KOPT-K1 (cell line): ENCODE results near the gene FXYD3.
A peak's percentile ranks its signal among the peaks of the same experiment; 100 is the strongest.

Experiments used
- H3K27ac ChIP-seq: fragments of 200-600 bp; sonication (generic); 2 replicates; pipeline ENCODE4 v1.5.1; 2016; ENCODE audit warnings: antibody characterized with exemption, mild to moderate bottlenecking, low read depth, low read length; ENCODE audit not compliant: poor library complexity, severe bottlenecking
- H3K36me3 ChIP-seq: fragments of 200-600 bp; sonication (generic); 2 replicates; pipeline ENCODE4 v1.5.1; 2017; ENCODE audit warnings: antibody characterized with exemption, mild to moderate bottlenecking, low read length, moderate library complexity; ENCODE audit not compliant: insufficient read depth
- H3K9me3 ChIP-seq: fragments of 200-600 bp; sonication (generic); 2 replicates; pipeline ENCODE4 v1.5.1; 2017; ENCODE audit warnings: antibody characterized with exemption, low read length, mild to moderate bottlenecking; ENCODE audit not compliant: insufficient read depth, poor library complexity, severe bottlenecking

FXYD3 gene

GRCh38 chr19:35162471-35163326 is 47.1 kb downstream of the FXYD3 start:
- Histone ChIP-seq H3K36me3 (peaks cover 94% of the 10 kb centered on the region), H3K27ac (no peak overlapping the region), H3K9me3 (peaks cover 57% of the 10 kb centered on the region)

DNA sequence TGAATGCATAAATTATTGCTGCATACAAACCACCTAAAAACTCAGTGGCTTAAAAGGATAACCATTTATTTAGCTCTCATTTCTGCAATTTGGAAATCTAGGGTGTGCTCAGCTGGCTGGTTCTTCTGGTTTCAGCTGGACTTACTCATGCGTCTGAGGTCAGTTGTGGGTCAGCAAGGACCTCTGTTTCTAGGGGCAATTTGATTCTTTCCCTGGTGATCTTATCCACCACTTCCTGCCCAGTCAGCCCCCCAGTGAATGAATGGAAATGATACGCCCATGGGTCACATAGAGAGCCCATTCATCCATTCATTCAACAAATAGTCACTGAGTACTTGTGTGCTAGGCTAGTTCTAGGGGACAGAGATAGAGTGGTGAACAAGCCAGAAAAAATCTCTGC is 48.8 kb downstream of the FXYD3 start:
- Histone ChIP-seq H3K9me3 (peaks cover 57% of the 10 kb centered on the region), H3K36me3 (peaks cover 90% of the 10 kb centered on the region), H3K27ac (no peak overlapping the region)

DNA sequence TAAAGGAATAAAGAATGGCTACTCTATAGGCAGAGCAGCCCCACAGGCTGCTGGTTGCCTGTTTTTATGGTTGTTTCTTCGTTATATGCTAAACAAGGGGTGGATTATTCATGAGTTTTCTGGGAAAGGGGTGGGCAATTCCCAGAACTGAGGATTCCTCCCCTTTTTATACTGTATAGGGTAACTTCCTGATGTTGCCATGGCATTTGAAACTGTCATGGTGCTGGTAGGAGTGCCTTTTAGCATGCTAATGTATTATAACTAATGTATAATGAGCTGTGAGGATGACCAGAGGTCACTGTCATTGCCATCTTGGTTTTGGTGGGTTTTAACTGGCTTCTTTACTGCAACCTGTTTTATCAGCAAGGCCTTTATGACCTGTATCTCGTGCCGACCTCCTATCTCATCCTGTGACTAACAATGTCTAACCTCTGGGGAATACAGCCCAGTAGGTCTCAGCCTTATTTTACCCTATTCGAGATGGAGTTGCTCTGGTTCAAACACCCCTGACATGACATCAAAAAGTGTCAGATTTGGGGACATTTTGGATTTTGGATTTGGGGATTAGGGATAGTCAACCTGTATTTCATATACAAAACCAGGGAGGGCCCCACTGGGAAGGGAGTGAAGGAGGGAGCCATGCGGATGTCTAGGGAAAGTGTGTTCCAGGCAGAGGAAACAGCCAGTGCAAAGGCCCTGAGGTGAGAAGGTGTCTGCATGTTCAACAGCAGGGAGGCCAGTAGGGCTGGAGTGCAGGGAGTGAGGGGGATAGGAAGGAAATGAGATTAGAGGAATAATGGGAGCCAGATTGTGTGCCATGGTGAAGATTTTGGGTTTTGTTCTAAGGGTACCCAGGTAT is 49.8 kb downstream of the FXYD3 start:
- Histone ChIP-seq H3K27ac (no peak overlapping the region), H3K36me3 (peaks cover 90% of the 10 kb centered on the region), H3K9me3 (peaks cover 57% of the 10 kb centered on the region)

- peaks cover 83% of the 10 kb centered on the region for H3K36me3 ChIP-seq
- peak overlapping the region; percentile 80 for H3K27ac ChIP-seq
- peaks cover 52% of the 10 kb centered on the region for H3K9me3 ChIP-seq
Measured at GRCh38 chr19:35166100-35167063, 50.8 kb downstream of the FXYD3 start.

- Histone ChIP-seq H3K36me3 (peaks cover 72% of the 10 kb centered on the region), H3K27ac (peak overlapping the region; percentile 80), H3K9me3 (peaks cover 41% of the 10 kb centered on the region)
Measured at GRCh38 chr19:35167251-35168119, 51.9 kb downstream of the FXYD3 start.

GRCh38 chr19:35168196-35168595 is 52.6 kb downstream of the FXYD3 start:
- Histone ChIP-seq H3K9me3 (peaks cover 34% of the 10 kb centered on the region), H3K36me3 (peaks cover 65% of the 10 kb centered on the region), H3K27ac (peak overlapping the region; percentile 80)

GRCh38 chr19:35169221-35169995 is 53.8 kb downstream of the FXYD3 start:
- peaks cover 53% of the 10 kb centered on the region for H3K36me3 ChIP-seq
- peaks cover 24% of the 10 kb centered on the region for H3K9me3 ChIP-seq
- no peak overlapping the region for H3K27ac ChIP-seq

DNA sequence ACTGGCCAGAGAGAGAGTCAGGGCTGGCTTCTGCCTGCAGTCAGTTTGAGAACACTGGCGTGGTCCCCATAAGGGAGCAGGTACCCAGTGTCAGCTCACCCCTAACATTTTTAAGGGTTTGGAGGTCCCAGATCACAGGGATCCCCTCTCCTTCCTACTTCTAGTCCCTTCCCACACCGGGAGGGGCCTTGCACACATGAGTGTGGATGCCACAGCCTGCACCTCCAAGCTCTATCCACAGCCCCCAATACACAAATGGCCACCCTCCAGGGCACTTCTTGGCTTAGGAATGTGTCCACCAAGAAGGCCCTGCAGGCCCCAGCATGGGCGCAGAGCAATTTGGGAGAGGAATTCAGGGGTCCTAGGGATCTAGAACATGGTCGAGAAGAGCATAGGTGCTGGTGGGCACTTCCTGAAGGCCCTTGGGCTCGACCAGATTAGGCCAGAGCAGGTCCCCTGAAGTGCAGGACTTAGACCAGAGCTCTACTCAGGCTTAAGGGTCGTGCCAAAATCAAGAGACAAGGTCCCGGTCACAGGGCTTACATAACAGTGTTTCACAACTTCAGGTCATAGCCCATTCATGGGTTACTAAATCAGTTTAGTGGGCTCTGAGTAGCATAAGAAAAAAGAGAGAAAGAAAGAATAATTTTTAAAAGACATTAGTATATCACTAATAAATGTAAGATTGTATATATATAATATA is 54.9 kb downstream of the FXYD3 start:
- H3K36me3 ChIP-seq, result peaks cover 42% of the 10 kb centered on the region
- H3K27ac ChIP-seq, result no peak overlapping the region
- H3K9me3 ChIP-seq, result peaks cover 13% of the 10 kb centered on the region

DNA sequence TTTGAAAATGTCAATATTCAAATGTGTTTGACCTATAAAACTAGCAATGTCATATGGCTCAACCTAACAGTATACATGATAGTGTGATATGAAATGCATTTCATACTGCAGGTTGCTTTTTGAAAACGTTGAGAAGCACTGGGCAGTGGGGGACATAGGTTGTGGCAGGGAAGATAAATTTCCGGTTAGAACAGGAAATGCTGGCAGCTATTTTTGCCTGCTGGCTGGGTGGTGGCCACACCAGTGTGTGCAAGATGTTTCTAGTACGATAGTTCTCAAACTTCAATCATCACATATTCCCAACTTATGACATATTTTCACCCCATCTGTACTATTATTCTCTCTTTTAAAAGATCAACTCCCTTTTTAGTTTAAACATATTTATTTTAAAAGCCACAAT is 56.1 kb downstream of the FXYD3 start:
- Histone ChIP-seq H3K9me3 (peaks cover under 1% of the 10 kb centered on the region), H3K27ac (no peak overlapping the region), H3K36me3 (peaks cover 30% of the 10 kb centered on the region)
